ENCODE results near the gene DMBT1. TPM values are rescaled to one million over a fixed set of nuclear protein-coding genes. Genes with fewer than 3 reads are reported as not detected.

Gene DMBT1
- total RNA-seq, 1 donor from 2014 or later: not detected

- no peak for TF ChIP-seq POLR2AphosphoS5 (IDR thresholded peaks at IDR 0.05; ENCODE audit: insufficient read depth in 1 of 2, low read depth in 1 of 2)
- no peak for TF ChIP-seq POLR2A (IDR thresholded peaks at IDR 0.05)
- no peak for TF ChIP-seq CTCF (IDR thresholded peaks at IDR 0.05)
- no peaks in the 10 kb centered on the region for H3K36me3 ChIP-seq
- no peak for DNase-seq (ENCODE audit: extremely low spot score in 2 of 2)
- intact Hi-C loops (cut with DNase I): no loop called here
- H3K27ac ChIP-seq: no peak overlapping the region
- H3K9me3 ChIP-seq: no peaks in the 10 kb centered on the region
- no peaks in the 10 kb centered on the region for H3K4me1 ChIP-seq
- no peaks in the 10 kb centered on the region for H3K27me3 ChIP-seq
- no peak overlapping the region for H3K4me3 ChIP-seq
Observed at GRCh38 chr10:122660696-122661095, 100.1 kb downstream of the DMBT1 start.

- DNase-seq (ENCODE audit: extremely low spot score in 2 of 2): no peak
- no peaks in the 10 kb centered on the region for H3K27me3 ChIP-seq
- H3K9me3 ChIP-seq: no peaks in the 10 kb centered on the region
- no peaks in the 10 kb centered on the region for H3K36me3 ChIP-seq
- intact Hi-C loops (cut with DNase I): no loop called here
- no peak for TF ChIP-seq POLR2A (IDR thresholded peaks at IDR 0.05)
- no peak for TF ChIP-seq CTCF (IDR thresholded peaks at IDR 0.05)
- TF ChIP-seq POLR2AphosphoS5 (IDR thresholded peaks at IDR 0.05; ENCODE audit: insufficient read depth in 1 of 2, low read depth in 1 of 2): no peak
- no peak overlapping the region for H3K27ac ChIP-seq
- no peaks in the 10 kb centered on the region for H3K4me1 ChIP-seq
- no peak overlapping the region for H3K4me3 ChIP-seq
Observed at GRCh38 chr10:122662231-122662630, 101.7 kb downstream of the DMBT1 start.

DNA sequence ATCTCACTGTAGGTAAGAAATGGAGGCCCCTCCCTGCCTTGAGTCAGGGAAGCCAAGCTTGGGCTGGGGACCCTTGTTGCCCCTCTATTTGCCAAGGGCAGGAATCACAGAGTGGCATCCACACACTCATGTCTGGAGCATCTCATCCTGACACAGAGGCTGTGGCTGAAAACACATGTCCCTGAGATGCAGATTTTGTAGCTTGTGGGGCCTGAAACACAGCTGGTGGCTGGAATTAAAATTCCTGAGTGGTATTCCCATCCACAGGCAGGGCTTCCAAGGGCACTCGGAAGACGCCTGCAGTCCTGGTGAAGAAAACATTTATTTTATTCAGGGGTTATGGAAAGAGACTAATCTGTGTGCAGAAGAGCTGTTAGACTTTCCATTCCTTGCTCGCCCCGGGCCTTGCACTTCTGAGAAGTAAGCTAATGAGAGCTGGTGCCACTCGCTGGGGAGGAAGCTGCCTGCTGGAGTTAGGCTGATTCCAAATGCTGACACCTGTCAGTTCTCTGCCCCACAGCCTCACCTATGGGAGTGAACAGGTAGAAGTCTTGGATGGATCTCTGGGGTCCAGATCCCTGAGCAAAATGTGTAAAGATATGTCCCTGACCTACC is 103.1 kb downstream of the DMBT1 start:
- Histone ChIP-seq H3K27me3 (no peaks in the 10 kb centered on the region), H3K4me3 (no peak overlapping the region), H3K36me3 (no peaks in the 10 kb centered on the region), H3K9me3 (no peaks in the 10 kb centered on the region), H3K4me1 (no peaks in the 10 kb centered on the region), H3K27ac (no peak overlapping the region)
- intact Hi-C loops (cut with DNase I): no loop called here
- DNase-seq (ENCODE audit: extremely low spot score in 2 of 2): no peak
- no peak for TF ChIP-seq POLR2AphosphoS5 (IDR thresholded peaks at IDR 0.05; ENCODE audit: insufficient read depth in 1 of 2, low read depth in 1 of 2)
- TF ChIP-seq POLR2A (IDR thresholded peaks at IDR 0.05): no peak
- no peak for TF ChIP-seq CTCF (IDR thresholded peaks at IDR 0.05)

- no peaks in the 10 kb centered on the region for H3K27me3 ChIP-seq
- TF ChIP-seq POLR2A (IDR thresholded peaks at IDR 0.05): no peak
- no peak for TF ChIP-seq CTCF (IDR thresholded peaks at IDR 0.05)
- no peak for TF ChIP-seq POLR2AphosphoS5 (IDR thresholded peaks at IDR 0.05; ENCODE audit: insufficient read depth in 1 of 2, low read depth in 1 of 2)
- H3K36me3 ChIP-seq: no peaks in the 10 kb centered on the region
- H3K27ac ChIP-seq: no peak overlapping the region
- no peak overlapping the region for H3K4me3 ChIP-seq
- no peak for DNase-seq (ENCODE audit: extremely low spot score in 2 of 2)
- intact Hi-C loops (cut with DNase I): no loop called here
- no peaks in the 10 kb centered on the region for H3K4me1 ChIP-seq
- no peaks in the 10 kb centered on the region for H3K9me3 ChIP-seq
Observed at GRCh38 chr10:122664501-122664900, 103.9 kb downstream of the DMBT1 start.

DNA sequence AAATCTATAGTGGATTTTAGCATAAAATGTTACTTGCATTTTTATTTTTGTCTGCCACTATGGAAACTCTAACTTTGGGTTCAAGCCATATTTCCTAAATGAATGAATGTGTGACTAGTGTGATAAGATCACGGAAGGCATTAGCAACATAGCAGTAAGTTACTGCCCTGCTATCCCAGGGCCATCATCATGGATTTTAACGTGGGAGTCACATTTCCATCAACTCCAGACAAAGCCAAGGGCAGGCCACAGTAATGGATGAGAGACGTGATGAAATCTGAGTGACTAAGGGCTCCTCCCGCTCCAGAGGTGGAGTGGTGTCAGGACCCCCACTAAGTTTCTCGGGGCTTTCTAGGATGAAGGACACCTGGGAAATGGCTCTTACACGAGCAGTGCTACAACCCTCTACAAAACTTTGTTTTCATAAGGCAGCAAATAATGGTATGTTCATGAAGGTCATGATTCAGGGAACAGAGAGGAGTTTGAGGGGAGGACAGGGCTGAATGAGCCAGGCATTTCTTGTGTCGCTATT is 104.8 kb downstream of the DMBT1 start:
- Histone ChIP-seq H3K9me3 (no peaks in the 10 kb centered on the region), H3K36me3 (no peaks in the 10 kb centered on the region), H3K4me3 (no peak overlapping the region), H3K27me3 (no peaks in the 10 kb centered on the region), H3K27ac (no peak overlapping the region), H3K4me1 (no peaks in the 10 kb centered on the region)
- TF ChIP-seq CTCF (IDR thresholded peaks at IDR 0.05) (no peak), POLR2A (IDR thresholded peaks at IDR 0.05) (no peak), POLR2AphosphoS5 (IDR thresholded peaks at IDR 0.05; ENCODE audit: insufficient read depth in 1 of 2, low read depth in 1 of 2) (no peak)
- intact Hi-C loops (cut with DNase I): no loop called here
- DNase-seq (ENCODE audit: extremely low spot score in 2 of 2): no peak
